ENCODE measurements around the gene EPHB1. TPM values are rescaled to one million over a fixed set of nuclear protein-coding genes. Genes with fewer than 3 reads are reported as not detected.

Gene EPHB1
- total RNA-seq, 1 experiment from 2014 or later, result 2.8 TPM

- no peaks in the 10 kb centered on the region; the same call in 1 of the 2 replicates for H3K27me3 ChIP-seq (ENCODE audit: insufficient read depth, low read length)
- H2AK5ac ChIP-seq (ENCODE audit: insufficient read length, low read length), result no peak overlapping the region
- no peak overlapping the region for H3K4me3 Mint-ChIP-seq
- H2BK20ac ChIP-seq (ENCODE audit: low read depth, low read length, poor library complexity, severe bottlenecking), result no peak overlapping the region
- H3K27me3 Mint-ChIP-seq (ENCODE audit: low read depth), result peaks cover 61% of the 10 kb centered on the region
- H3K9ac ChIP-seq (ENCODE audit: extremely low read depth, insufficient read length, low read length), result no peak overlapping the region
- H3K36me3 Mint-ChIP-seq (ENCODE audit: insufficient read depth in 1 of 3, low read depth in 3 of 3), result no peaks in the 10 kb centered on the region
- H3K23ac ChIP-seq (ENCODE audit: insufficient read length, low read depth, low read length), result no peak overlapping the region
- no peaks in the 10 kb centered on the region for H4K20me1 ChIP-seq (ENCODE audit: control insufficient read depth, insufficient read depth, insufficient read length)
- no peak overlapping the region for H3K56ac ChIP-seq (ENCODE audit: insufficient read length, low read depth, low read length)
- H3K14ac ChIP-seq (ENCODE audit: insufficient read depth, low read length), result no peak overlapping the region
- no peak overlapping the region for H2BK5ac ChIP-seq (ENCODE audit: insufficient read length, low read length)
- H3K79me1 ChIP-seq (ENCODE audit: insufficient read depth, low read depth, low read length, poor library complexity, severe bottlenecking), result no peaks in the 10 kb centered on the region
- no peak overlapping the region for H3T11ph ChIP-seq (ENCODE audit: low read length)
- no peaks in the 10 kb centered on the region for H3K79me2 ChIP-seq (ENCODE audit: insufficient read depth, low read length)
- DNase-seq, result no peak
- no peak overlapping the region for H2AFZ ChIP-seq (ENCODE audit: low read length)
- H3K27ac Mint-ChIP-seq, result no peak overlapping the region
- no peak overlapping the region for H3K4me2 ChIP-seq (ENCODE audit: insufficient read depth, insufficient read length, low read length)
- WGBS (ENCODE audit: extremely low coverage, insufficient read length, low lambda C conversion rate), result no CpG with 5 or more reads among the region's 2 CpGs
- H4K5ac ChIP-seq (ENCODE audit: insufficient read length, low read depth, low read length), result no peak overlapping the region
- no peaks in the 10 kb centered on the region for H3K4me1 ChIP-seq (ENCODE audit: insufficient read depth, low read length)
- TF ChIP-seq CTCF (conservative IDR thresholded peaks at IDR 0.05), result no peak
- no peak overlapping the region for H3K27ac ChIP-seq (ENCODE audit: insufficient read length, low read depth, low read length)
- 0 out of 4 replicates have a peak, but pooled peaks cover 0 to 3% of the 10 kb centered on the region in 2 experiments for H3K4me1 Mint-ChIP-seq
- H3K9me3 Mint-ChIP-seq, result no peaks in the 10 kb centered on the region
- no peak overlapping the region for H4K8ac ChIP-seq (replicated peaks; ENCODE audit: insufficient read length, low read depth, low read length)
- no peak overlapping the region for H2BK15ac ChIP-seq (ENCODE audit: low read depth, low read length)
- H3K23me2 ChIP-seq (ENCODE audit: insufficient read length, low read depth, low read length, poor library complexity, severe bottlenecking), result no peaks in the 10 kb centered on the region
- H3K18ac ChIP-seq (ENCODE audit: insufficient read length, low read depth, low read length), result no peak overlapping the region
- no peak overlapping the region for H4K91ac ChIP-seq (ENCODE audit: insufficient read length, low read depth, low read length)
- no peak overlapping the region for H2BK12ac ChIP-seq (ENCODE audit: insufficient read length, low read depth, low read length)
- no peaks in the 10 kb centered on the region for H3K9me3 ChIP-seq (ENCODE audit: control insufficient read depth, low read depth, low read length)
- H3K4ac ChIP-seq (ENCODE audit: low read depth, low read length), result no peak overlapping the region
- H2BK120ac ChIP-seq (ENCODE audit: low read depth, low read length, poor library complexity, severe bottlenecking), result no peak overlapping the region
Measured at GRCh38 chr3:134790065-134790464, 5.0 kb upstream of the EPHB1 start.

Measured in H9 (cell line).